K562 (cell line): ENCODE results near the gene LENEP. TPM values are rescaled to one million over a fixed set of nuclear protein-coding genes. Genes with fewer than 3 reads are reported as not detected.

Experiments used
- E4F1 ChIP-seq: fragments of 250-450 bp; sonication (Bioruptor Pico); IDR thresholded peaks from 2 replicates; pipeline ENCODE4 v1.5.0; 2021; ENCODE audit warnings: mild to moderate bottlenecking, borderline replicate concordance
- EWSR1 ChIP-seq: fragments of 450-650 bp; IDR thresholded peaks from 2 replicates; pipeline ENCODE4 v1.6.1; 2018; ENCODE audit warnings: borderline replicate concordance, mild to moderate bottlenecking, low read depth, moderate library complexity; ENCODE audit not compliant: partially characterized antibody
- GATAD2A ChIP-seq: fragments of 450-650 bp; IDR thresholded peaks from 2 replicates; pipeline ENCODE4 v1.6.1; 2017
- HNRNPL ChIP-seq: fragments of 200-400 bp; formaldehyde crosslinking; IDR thresholded peaks from 2 replicates; pipeline ENCODE4 v1.6.1; 2017; ENCODE audit warnings: low read depth, mild to moderate bottlenecking, low read length
- HSF4 ChIP-seq: fragments of 250-450 bp; sonication (Bioruptor Pico); IDR thresholded peaks from 2 replicates; pipeline ENCODE4 v2.1.2; 2022; ENCODE audit warnings: mild to moderate bottlenecking, moderate library complexity, borderline replicate concordance
- MTA1 ChIP-seq: fragments of 450-650 bp; IDR thresholded peaks from 2 replicates; pipeline ENCODE4 v1.6.1; 2017; ENCODE audit warnings: borderline replicate concordance
- PHTF2 ChIP-seq: fragments of 250-450 bp; sonication (Bioruptor Pico); IDR thresholded peaks from 2 replicates; pipeline ENCODE4 v1.5.0; 2021; ENCODE audit warnings: mild to moderate bottlenecking
- RFX5 ChIP-seq: IDR thresholded peaks from 2 replicates; pipeline ENCODE4 v1.6.1; 2011; ENCODE audit warnings: low read depth, mild to moderate bottlenecking, improper control_type of control experiment, low read length
- TOE1 ChIP-seq, 2 experiments: fragments of 450-650 bp in 1 of 2; sonication (generic) in 1 of 2; formaldehyde crosslinking in 1 of 2; IDR thresholded peaks; 2 replicates each; pipeline versions ENCODE4 v1.7.1 to v1.8.0; 2016 to 2022; ENCODE audit warnings: borderline replicate concordance in 2 of 2, mild to moderate bottlenecking in 2 of 2, antibody characterized with exemption in 1 of 2, inconsistent platforms in 1 of 2, low read depth in 1 of 2, missing genetic modification reagents in 1 of 2, moderate library complexity in 1 of 2
- ZNF239 ChIP-seq: fragments of 250-450 bp; sonication (Bioruptor Pico); IDR thresholded peaks from 2 replicates; pipeline ENCODE4 v1.4.0; 2020; ENCODE audit warnings: mild to moderate bottlenecking
- ZNF57 ChIP-seq: fragments of 450-650 bp; formaldehyde crosslinking; IDR thresholded peaks from 2 replicates; pipeline ENCODE4 v1.4.0; 2020; ENCODE audit warnings: mild to moderate bottlenecking, moderate library complexity
- ZNF668 ChIP-seq: fragments of 250-450 bp; sonication (Bioruptor Pico); IDR thresholded peaks from 2 replicates; pipeline ENCODE4 v1.8.0; 2022; ENCODE audit warnings: mild to moderate bottlenecking, inconsistent platforms
- ZNF740 ChIP-seq, 3 experiments: fragments of 200-800 bp in 1 of 3; sonication (Bioruptor generic) in 1 of 3; sonication (generic) in 1 of 3; formaldehyde crosslinking in 1 of 3; IDR thresholded peaks; 2 replicates each; pipeline versions ENCODE4 v1.6.1 to v1.8.0; 2016 to 2022; ENCODE audit warnings: mild to moderate bottlenecking in 2 of 3, missing compliant biosample characterization in 2 of 3, missing genetic modification characterization in 2 of 3, missing genetic modification reagents in 1 of 3
- polyA plus RNA-seq, 8 experiments: library from polyadenylated mRNA; depleted of rRNA in 4 of 8; stranded (reverse) in 5 of 8; unstranded in 3 of 8; fragments of >200 nt; fragmentation: Nextera tagmentation in 2 of 8; fragmentation: Illumina TruSeq in 1 of 8; extraction: Ambion mirVana in 2 of 8; extraction: Trizol in 1 of 8; gene quantifications; 2 replicates each; pipeline versions ENCODE4 v1.2.1 to v1.2.3, GENCODE V29; 2011 to 2014; ENCODE audit warnings: inconsistent platforms in 1 of 8, missing spikeins in 1 of 8
- total RNA-seq, 7 experiments: library from RNA; depleted of rRNA in 6 of 7; stranded (reverse); fragments of >200 nt in 6 of 7; fragmentation: Illumina TruSeq in 2 of 7; extraction: Trizol in 2 of 7; gene quantifications; 2 replicates each; pipeline versions ENCODE4 v1.2.1 to v1.2.3, GENCODE V29; 2011 to 2021; ENCODE audit warnings: low replicate concordance in 1 of 7
- TF ChIP-seq, protein P1 (sequence below): fragments of 250-450 bp; sonication (Bioruptor Pico); IDR thresholded peaks from 2 replicates; pipeline ENCODE4 v1.8.0; 2021; ENCODE audit warnings: moderate library complexity, mild to moderate bottlenecking, inconsistent platforms
- TF ChIP-seq, protein P2 (sequence below): fragments of 250-450 bp; sonication (Bioruptor Pico); IDR thresholded peaks from 2 replicates; pipeline ENCODE4 v1.4.0; 2020; ENCODE audit warnings: borderline replicate concordance
- TF ChIP-seq, protein P3 (sequence below): fragments of 250-450 bp; sonication (Bioruptor Pico); IDR thresholded peaks from 2 replicates; pipeline ENCODE4 v1.6.1; 2021; ENCODE audit warnings: mild to moderate bottlenecking
- TF ChIP-seq, protein P4 (sequence below): fragments of 450-650 bp; formaldehyde crosslinking; conservative IDR thresholded peaks from 2 replicates; pipeline ENCODE4 v1.4.0; 2022; ENCODE audit warnings: mild to moderate bottlenecking, missing genetic modification characterization
- TF ChIP-seq, protein P5 (sequence below): fragments of 450-650 bp; IDR thresholded peaks from 2 replicates; pipeline ENCODE4 v1.6.1; 2017; ENCODE audit warnings: mild to moderate bottlenecking, moderate library complexity

The LENEP gene
- total and polyA plus RNA-seq, 9 of the 15 experiments (the other 6 are each of a cell fraction or from before 2014, with no cell fraction given): 0.23 to 0.87 (median 0.67) TPM; not detected in 5

- TF ChIP-seq RFX5: no peak
- TF ChIP-seq HNRNPL: no peak
- TF ChIP-seq PHTF2 (CRISPR knock-in tag): no peak
- TF ChIP-seq ZNF57: no peak
- TF ChIP-seq, protein P1, sequence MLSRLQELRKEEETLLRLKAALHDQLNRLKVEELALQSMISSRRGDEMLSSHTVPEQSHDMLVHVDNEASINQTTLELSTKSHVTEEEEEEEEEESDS: no peak
- no peak for TF ChIP-seq ZNF668 (CRISPR knock-in tag)
- TF ChIP-seq, protein P2, sequence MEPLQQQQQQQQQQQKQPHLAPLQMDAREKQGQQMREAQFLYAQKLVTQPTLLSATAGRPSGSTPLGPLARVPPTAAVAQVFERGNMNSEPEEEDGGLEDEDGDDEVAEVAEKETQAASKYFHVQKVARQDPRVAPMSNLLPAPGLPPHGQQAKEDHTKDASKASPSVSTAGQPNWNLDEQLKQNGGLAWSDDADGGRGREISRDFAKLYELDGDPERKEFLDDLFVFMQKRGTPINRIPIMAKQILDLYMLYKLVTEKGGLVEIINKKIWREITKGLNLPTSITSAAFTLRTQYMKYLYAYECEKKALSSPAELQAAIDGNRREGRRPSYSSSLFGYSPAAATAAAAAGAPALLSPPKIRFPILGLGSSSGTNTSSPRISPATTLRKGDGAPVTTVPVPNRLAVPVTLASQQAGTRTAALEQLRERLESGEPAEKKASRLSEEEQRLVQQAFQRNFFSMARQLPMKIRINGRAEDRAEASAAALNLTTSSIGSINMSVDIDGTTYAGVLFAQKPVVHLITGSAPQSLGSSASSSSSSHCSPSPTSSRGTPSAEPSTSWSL: no peak
- TF ChIP-seq, protein P3, sequence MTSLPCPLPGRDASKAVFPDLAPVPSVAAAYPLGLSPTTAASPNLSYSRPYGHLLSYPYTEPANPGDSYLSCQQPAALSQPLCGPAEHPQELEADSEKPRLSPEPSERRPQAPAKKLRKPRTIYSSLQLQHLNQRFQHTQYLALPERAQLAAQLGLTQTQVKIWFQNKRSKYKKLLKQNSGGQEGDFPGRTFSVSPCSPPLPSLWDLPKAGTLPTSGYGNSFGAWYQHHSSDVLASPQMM (CRISPR knock-in tag): no peak
- TF ChIP-seq E4F1 (CRISPR knock-in tag): no peak
- TF ChIP-seq HSF4 (CRISPR knock-in tag): no peak
- TF ChIP-seq, protein P4, sequence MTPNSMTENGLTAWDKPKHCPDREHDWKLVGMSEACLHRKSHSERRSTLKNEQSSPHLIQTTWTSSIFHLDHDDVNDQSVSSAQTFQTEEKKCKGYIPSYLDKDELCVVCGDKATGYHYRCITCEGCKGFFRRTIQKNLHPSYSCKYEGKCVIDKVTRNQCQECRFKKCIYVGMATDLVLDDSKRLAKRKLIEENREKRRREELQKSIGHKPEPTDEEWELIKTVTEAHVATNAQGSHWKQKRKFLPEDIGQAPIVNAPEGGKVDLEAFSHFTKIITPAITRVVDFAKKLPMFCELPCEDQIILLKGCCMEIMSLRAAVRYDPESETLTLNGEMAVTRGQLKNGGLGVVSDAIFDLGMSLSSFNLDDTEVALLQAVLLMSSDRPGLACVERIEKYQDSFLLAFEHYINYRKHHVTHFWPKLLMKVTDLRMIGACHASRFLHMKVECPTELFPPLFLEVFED (CRISPR knock-in tag): no peak
- no peak for TF ChIP-seq MTA1
- no peak for TF ChIP-seq TOE1 (IDR thresholded peaks at IDR 0.05; ENCODE audit: borderline replicate concordance)
- TF ChIP-seq TOE1 (CRISPR knock-in tag; IDR thresholded peaks at IDR 0.05; ENCODE audit: borderline replicate concordance, low read depth): no peak
- no peak; the same call in 1 of the 2 replicates for TF ChIP-seq GATAD2A
- TF ChIP-seq EWSR1: no peak
- no peak for TF ChIP-seq ZNF239 (CRISPR knock-in tag)
- TF ChIP-seq, protein P5, sequence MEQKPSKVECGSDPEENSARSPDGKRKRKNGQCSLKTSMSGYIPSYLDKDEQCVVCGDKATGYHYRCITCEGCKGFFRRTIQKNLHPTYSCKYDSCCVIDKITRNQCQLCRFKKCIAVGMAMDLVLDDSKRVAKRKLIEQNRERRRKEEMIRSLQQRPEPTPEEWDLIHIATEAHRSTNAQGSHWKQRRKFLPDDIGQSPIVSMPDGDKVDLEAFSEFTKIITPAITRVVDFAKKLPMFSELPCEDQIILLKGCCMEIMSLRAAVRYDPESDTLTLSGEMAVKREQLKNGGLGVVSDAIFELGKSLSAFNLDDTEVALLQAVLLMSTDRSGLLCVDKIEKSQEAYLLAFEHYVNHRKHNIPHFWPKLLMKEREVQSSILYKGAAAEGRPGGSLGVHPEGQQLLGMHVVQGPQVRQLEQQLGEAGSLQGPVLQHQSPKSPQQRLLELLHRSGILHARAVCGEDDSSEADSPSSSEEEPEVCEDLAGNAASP: no peak
- TF ChIP-seq ZNF740 (CRISPR knock-in tag; IDR thresholded peaks at IDR 0.05): no peak
- no peak for TF ChIP-seq ZNF740 (tag; IDR thresholded peaks at IDR 0.05)
Observed at GRCh38 chr1:154998818-154999570, 5.6 kb downstream of the LENEP start (continued).
